Stomach (tissue), 9 donors: Measurements from ENCODE around the gene FSTL5. TPM values are rescaled to one million over a fixed set of nuclear protein-coding genes. Genes with fewer than 3 reads are reported as not detected.

Experiments
- DNase-seq, 2 donors: peaks; one replicate each; pipeline versions ENCODE4 v3.0.0 to v3.0.0-alpha.2; 2013 to 2019
- H3K27ac ChIP-seq, 5 donors: fragments of 200-600 bp in 4 of 5; sonication (generic) in 4 of 5; one replicate each; pipeline ENCODE4 v1.5.1; 2013 to 2019; ENCODE audit warnings: mild to moderate bottlenecking in 1 of 5, moderate library complexity in 1 of 5
- H3K27me3 ChIP-seq, 3 donors: fragments of 200-600 bp; sonication (generic); one replicate each; pipeline ENCODE4 v1.5.1; 2017 to 2019; ENCODE audit warnings: mixed run types in 1 of 3
- H3K36me3 ChIP-seq, 4 donors: fragments of 200-600 bp; sonication (generic); 1 replicate in 3 of 4; 2 replicates in 1 of 4; pipeline ENCODE4 v1.5.1; 2016 to 2019
- H3K4me1 ChIP-seq, 4 donors: fragments of 200-600 bp; sonication (generic); one replicate each; pipeline ENCODE4 v1.5.1; 2016 to 2019
- H3K4me3 ChIP-seq, 4 donors: fragments of 200-600 bp; sonication (generic) in 3 of 4; one replicate each; pipeline ENCODE4 v1.5.1; 2016 to 2019; ENCODE audit warnings: mild to moderate bottlenecking in 1 of 4
- H3K9me3 ChIP-seq, 4 donors: fragments of 200-600 bp; sonication (generic); one replicate each; pipeline ENCODE4 v1.5.1; 2016 to 2019
- CTCF ChIP-seq, 7 experiments: fragments of 450-650 bp in 4 of 7; fragments of 200-600 bp in 3 of 7; sonication (generic) in 3 of 7; IDR thresholded peaks; one replicate each; pipeline ENCODE4 v1.5.1; 2016 to 2019; ENCODE audit warnings: antibody characterized with exemption in 7 of 7, control low read depth in 2 of 7, mild to moderate bottlenecking in 1 of 7
- EP300 ChIP-seq: sonication (generic); formaldehyde crosslinking; IDR thresholded peaks from one replicate; pipeline ENCODE4 v1.6.1; 2017; ENCODE audit warnings: antibody characterized with exemption
- POLR2A ChIP-seq, 4 donors: fragments of 450-650 bp; IDR thresholded peaks; one replicate each; pipeline ENCODE4 v1.6.1; 2016; ENCODE audit warnings: antibody characterized with exemption in 4 of 4, control low read depth in 2 of 4, mild to moderate bottlenecking in 1 of 4, moderate library complexity in 1 of 4
- POLR2AphosphoS5 ChIP-seq, 3 donors: sonication (generic); formaldehyde crosslinking; IDR thresholded peaks; one replicate each; pipeline ENCODE4 v1.6.1; 2016; ENCODE audit warnings: antibody characterized with exemption in 3 of 3
- WGBS, 5 donors: extraction: QIAGEN DNeasy Blood & Tissue Kit in 3 of 5; methylation state at CpG; one replicate each; pipeline versions ENCODE4 v1.1.5 to v1.1.7; 2013 to 2018; 5-methylcytosine and 5-hydroxymethylcytosine counted together
- intact Hi-C: fragments of 100-400 bp; cut with DNase I; formaldehyde crosslinking; loops from one replicate; pipeline ENCODE4 v1.15.1; 2023; ENCODE audit warnings: low total_unique reads
- polyA plus RNA-seq, 3 donors: library from polyadenylated mRNA; stranded (reverse); fragments of 200-250 nt; gene quantifications; one replicate each; pipeline ENCODE4 v1.2.3, GENCODE V29; 2013
- total RNA-seq, 5 donors: library from RNA; depleted of rRNA; stranded (reverse); fragments of >200 nt; gene quantifications; one replicate each; pipeline versions ENCODE4 v1.1.0 to v1.2.3, GENCODE V29; 2014 to 2016
- donor health status: healthy with polysubstance abuse.
- donor health status: Bipolar disorder and iron deficiency.
- donor health status: healthy.

Gene FSTL5
- total and polyA plus RNA-seq, 8 donors: 4.6 TPM; not detected in 7

- TF ChIP-seq POLR2AphosphoS5 (IDR thresholded peaks at IDR 0.05) (no peak), EP300 (no peak), POLR2A (IDR thresholded peaks at IDR 0.05) (no peak), CTCF (IDR thresholded peaks at IDR 0.05) (no peak)
- Histone ChIP-seq H3K4me3 (no peak overlapping the region), H3K27me3 (no peaks in the 10 kb centered on the region), H3K4me1 (no peaks in the 10 kb centered on the region), H3K36me3 (no peaks in the 10 kb centered on the region), H3K9me3 (no peaks in the 10 kb centered on the region), H3K27ac (no peak overlapping the region)
- DNase-seq: no peak
- WGBS, 5 donors: 87 to 94% (median 91%) methylated on average over 5 of the region's 5 CpGs
- intact Hi-C loops: no loop called here
Measured at GRCh38 chr4:161336621-161337020, 827.2 kb downstream of the FSTL5 start.

- WGBS, 5 donors: 14 to 23% (median 22%) methylated on average over 2 of the region's 2 CpGs
- Histone ChIP-seq H3K27me3 (no peaks in the 10 kb centered on the region), H3K4me3 (no peak overlapping the region), H3K36me3 (no peaks in the 10 kb centered on the region), H3K9me3 (no peaks in the 10 kb centered on the region), H3K4me1 (no peaks in the 10 kb centered on the region), H3K27ac (no peak overlapping the region)
- TF ChIP-seq EP300: no peak
- TF ChIP-seq CTCF (IDR thresholded peaks at IDR 0.05): no peak
- TF ChIP-seq POLR2A (IDR thresholded peaks at IDR 0.05): no peak
- TF ChIP-seq POLR2AphosphoS5 (IDR thresholded peaks at IDR 0.05): no peak
- intact Hi-C loops: no loop called here
- no peak for DNase-seq
Measured at GRCh38 chr4:161336016-161336530, 827.7 kb downstream of the FSTL5 start.
